ENCODE measurements around the gene TMEM196. TPM values are rescaled to one million over a fixed set of nuclear protein-coding genes. Genes with fewer than 3 reads are reported as not detected.

Gene TMEM196
- total and polyA plus RNA-seq, 9 of the 15 experiments (the other 6 are each of a cell fraction or from before 2014, with no cell fraction given), result not detected

GRCh38 chr7:19754521-19755116, 18.8 kb downstream of the TMEM196 start (continued):
- no peak for TF ChIP-seq HCFC1 (IDR thresholded peaks at IDR 0.05; ENCODE audit: low read depth, low read length)
- TF ChIP-seq, protein P1, sequence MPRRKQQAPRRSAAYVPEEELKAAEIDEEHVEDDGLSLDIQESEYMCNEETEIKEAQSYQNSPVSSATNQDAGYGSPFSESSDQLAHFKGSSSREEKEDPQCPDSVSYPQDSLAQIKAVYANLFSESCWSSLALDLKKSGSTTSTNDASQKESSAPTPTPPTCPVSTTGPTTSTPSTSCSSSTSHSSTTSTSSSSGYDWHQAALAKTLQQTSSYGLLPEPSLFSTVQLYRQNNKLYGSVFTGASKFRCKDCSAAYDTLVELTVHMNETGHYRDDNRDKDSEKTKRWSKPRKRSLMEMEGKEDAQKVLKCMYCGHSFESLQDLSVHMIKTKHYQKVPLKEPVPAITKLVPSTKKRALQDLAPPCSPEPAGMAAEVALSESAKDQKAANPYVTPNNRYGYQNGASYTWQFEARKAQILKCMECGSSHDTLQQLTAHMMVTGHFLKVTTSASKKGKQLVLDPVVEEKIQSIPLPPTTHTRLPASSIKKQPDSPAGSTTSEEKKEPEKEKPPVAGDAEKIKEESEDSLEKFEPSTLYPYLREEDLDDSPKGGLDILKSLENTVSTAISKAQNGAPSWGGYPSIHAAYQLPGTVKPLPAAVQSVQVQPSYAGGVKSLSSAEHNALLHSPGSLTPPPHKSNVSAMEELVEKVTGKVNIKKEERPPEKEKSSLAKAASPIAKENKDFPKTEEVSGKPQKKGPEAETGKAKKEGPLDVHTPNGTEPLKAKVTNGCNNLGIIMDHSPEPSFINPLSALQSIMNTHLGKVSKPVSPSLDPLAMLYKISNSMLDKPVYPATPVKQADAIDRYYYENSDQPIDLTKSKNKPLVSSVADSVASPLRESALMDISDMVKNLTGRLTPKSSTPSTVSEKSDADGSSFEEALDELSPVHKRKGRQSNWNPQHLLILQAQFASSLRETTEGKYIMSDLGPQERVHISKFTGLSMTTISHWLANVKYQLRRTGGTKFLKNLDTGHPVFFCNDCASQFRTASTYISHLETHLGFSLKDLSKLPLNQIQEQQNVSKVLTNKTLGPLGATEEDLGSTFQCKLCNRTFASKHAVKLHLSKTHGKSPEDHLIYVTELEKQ (CRISPR knock-in tag; IDR thresholded peaks at IDR 0.05), result no peak
- peak; percentile 75 for TF ChIP-seq ZNF384 (IDR thresholded peaks at IDR 0.05; ENCODE audit: low read depth, low read length)
- no peak for TF ChIP-seq ZNF217 (CRISPR knock-in tag; IDR thresholded peaks at IDR 0.05)

GRCh38 chr7:19752020-19752419, 21.4 kb downstream of the TMEM196 start:
- CTCF ChIA-PET (ENCODE audit: low intra/inter-chr PET ratio), result no interaction called here
- no peaks in the 10 kb centered on the region for H3K9me1 ChIP-seq (ENCODE audit: control insufficient read depth, insufficient read depth, low read length)

More at GRCh38 chr7:19752020-19752419, 21.4 kb downstream of the TMEM196 start:
- intact Hi-C loops (cut with micrococcal nuclease) (loop anchor here (5.0 kb wide), 1 partner anchor 420 kb away; no protein-coding TSS in a partner anchor), in situ Hi-C loops (cut with MboI) (loop anchor here (25.0 kb wide), 2 partner anchors 410 to 585 kb away; partner anchors contain the start of gene ITGB8)
- 2% methylated on average over 3 of the region's 3 CpGs for WGBS (ENCODE audit: insufficient coverage, low coverage, missing lambda C conversion rate)
- Histone ChIP-seq H3K4me3 (no peak overlapping the region), H3K4me1 (replicated peaks in 1 of 2; ENCODE audit: control insufficient read depth in 2 of 2, insufficient read depth in 2 of 2, low read length in 2 of 2) (no peaks in the 10 kb centered on the region), H3K79me2 (ENCODE audit: control insufficient read depth, insufficient read depth, low read length) (no peaks in the 10 kb centered on the region), H2AFZ (ENCODE audit: low read depth, low read length) (no peak overlapping the region), H3K36me3 (ENCODE audit: control insufficient read depth, insufficient read depth, low read length) (no peaks in the 10 kb centered on the region), H3K27me3 (ENCODE audit: control insufficient read depth in 2 of 2, insufficient read depth in 2 of 2, low read length in 2 of 2) (no peaks in the 10 kb centered on the region), H3K9ac (ENCODE audit: insufficient read depth in 1 of 2, low read depth in 2 of 2, low read length in 2 of 2) (no peak overlapping the region), H4K20me1 (replicated peaks; ENCODE audit: control insufficient read depth, insufficient read depth, low read length) (no peaks in the 10 kb centered on the region), H3K9me3 (replicated peaks; ENCODE audit: control insufficient read depth, insufficient read depth, low read depth, low read length) (no peaks in the 10 kb centered on the region), H3K4me2 (ENCODE audit: insufficient read depth, low read length) (no peak overlapping the region), H3K27ac (ENCODE audit: extremely low read depth, low read depth, low read length) (no peak overlapping the region)
- no TSS peak for BruUV-seq (replicated peaks)
- ATAC-seq (no peak), DNase-seq (ENCODE audit: extremely low read depth in 1 of 4, low spot score in 3 of 4) (no peak), FAIRE-seq (no peak)
- TF ChIP-seq BRCA1 (IDR thresholded peaks at IDR 0.05) (no peak), BRCA1 (CRISPR knock-in tag; IDR thresholded peaks at IDR 0.05) (no peak), POLR2B (IDR thresholded peaks at IDR 0.05; ENCODE audit: low read depth, partially characterized antibody) (no peak)
- POLR2A ChIA-PET, result no interaction called here

All from K562 (cell line).